Glutamatergic neuron (in vitro differentiated cells): ENCODE results near the gene CRYBA4. TPM values are rescaled to one million over a fixed set of nuclear protein-coding genes. Genes with fewer than 3 reads are reported as not detected.

Experiments used
- DNase-seq: peaks from one replicate; pipeline ENCODE4 v3.0.0; 2022
- H3K27ac Mint-ChIP-seq: one replicate; pipeline ENCODE4 v1.8.0; 2020; ENCODE audit warnings: mild to moderate bottlenecking, mixed read lengths, inconsistent platforms; ENCODE audit not compliant: unreplicated experiment
- H3K27me3 Mint-ChIP-seq: one replicate; pipeline ENCODE4 v1.8.0; 2020; ENCODE audit warnings: mild to moderate bottlenecking, moderate library complexity, mixed read lengths, inconsistent platforms; ENCODE audit not compliant: unreplicated experiment
- H3K36me3 Mint-ChIP-seq: one replicate; pipeline ENCODE4 v1.8.0; 2020; ENCODE audit warnings: mild to moderate bottlenecking, mixed read lengths, inconsistent platforms; ENCODE audit not compliant: unreplicated experiment
- H3K4me1 Mint-ChIP-seq: one replicate; pipeline ENCODE4 v1.8.0; 2020; ENCODE audit warnings: mild to moderate bottlenecking, low read depth, mixed read lengths, inconsistent platforms; ENCODE audit not compliant: unreplicated experiment
- H3K4me3 Mint-ChIP-seq: one replicate; pipeline ENCODE4 v1.8.0; 2020; ENCODE audit warnings: mild to moderate bottlenecking, mixed read lengths, inconsistent platforms; ENCODE audit not compliant: unreplicated experiment
- H3K9me3 Mint-ChIP-seq: one replicate; pipeline ENCODE4 v1.8.0; 2020; ENCODE audit warnings: mild to moderate bottlenecking, moderate library complexity, mixed read lengths, inconsistent platforms; ENCODE audit not compliant: unreplicated experiment
- CTCF ChIP-seq: fragments of 200-600 bp; sonication (generic); IDR thresholded peaks from one replicate; pipeline ENCODE4 v1.5.0; 2021; ENCODE audit not compliant: partially characterized antibody, unreplicated experiment
- total RNA-seq: library from RNA; stranded (reverse); fragmentation: NEBNext Ultra II Directional; extraction: Animal tissue kit (Norgen Biotek cat#: 25700); gene quantifications from one replicate; pipeline ENCODE4 v1.2.1, GENCODE V29; 2021; ENCODE audit not compliant: unreplicated experiment

CRYBA4 gene
- total RNA-seq, 1 donor from 2014 or later: not detected

GRCh38 chr22:26602127-26602526, 19.6 kb upstream of the CRYBA4 start:
- Mint-ChIP-seq H3K4me3 (no peak overlapping the region), H3K27ac (no peak overlapping the region), H3K36me3 (no peaks in the 10 kb centered on the region), H3K9me3 (no peaks in the 10 kb centered on the region), H3K4me1 (no peaks in the 10 kb centered on the region), H3K27me3 (no peaks in the 10 kb centered on the region)
- no peak for TF ChIP-seq CTCF
- no peak for DNase-seq

GRCh38 chr22:26604368-26604767, 17.4 kb upstream of the CRYBA4 start:
- Mint-ChIP-seq H3K4me3 (no peak overlapping the region), H3K27me3 (no peaks in the 10 kb centered on the region), H3K27ac (no peak overlapping the region), H3K9me3 (no peaks in the 10 kb centered on the region), H3K4me1 (no peaks in the 10 kb centered on the region), H3K36me3 (no peaks in the 10 kb centered on the region)
- DNase-seq: no peak
- no peak for TF ChIP-seq CTCF

GRCh38 chr22:26606611-26607010, 15.2 kb upstream of the CRYBA4 start:
- Mint-ChIP-seq H3K27me3 (no peaks in the 10 kb centered on the region), H3K4me3 (no peak overlapping the region), H3K9me3 (no peaks in the 10 kb centered on the region), H3K27ac (no peak overlapping the region), H3K4me1 (no peaks in the 10 kb centered on the region), H3K36me3 (no peaks in the 10 kb centered on the region)
- no peak for TF ChIP-seq CTCF
- DNase-seq: no peak

- Mint-ChIP-seq H3K9me3 (no peaks in the 10 kb centered on the region), H3K4me3 (no peak overlapping the region), H3K27ac (no peak overlapping the region), H3K27me3 (no peaks in the 10 kb centered on the region), H3K4me1 (no peaks in the 10 kb centered on the region), H3K36me3 (no peaks in the 10 kb centered on the region)
- no peak for TF ChIP-seq CTCF
- no peak for DNase-seq
These were observed 13.6 kb upstream of the CRYBA4 start for GRCh38 chr22:26608129-26608528.

- Mint-ChIP-seq H3K36me3 (no peaks in the 10 kb centered on the region), H3K4me1 (peaks cover 6% of the 10 kb centered on the region), H3K27ac (no peak overlapping the region), H3K4me3 (no peak overlapping the region), H3K9me3 (no peaks in the 10 kb centered on the region), H3K27me3 (peaks cover 3% of the 10 kb centered on the region)
- no peak for TF ChIP-seq CTCF
- no peak for DNase-seq
These were observed 12.5 kb upstream of the CRYBA4 start for GRCh38 chr22:26609287-26609686.
